ENCODE data around the gene ASB2. TPM values are rescaled to one million over a fixed set of nuclear protein-coding genes. Genes with fewer than 3 reads are reported as not detected.

Gene ASB2
- total RNA-seq, 1 experiment from 2014 or later, result not detected

- TF ChIP-seq EZH2 (IDR thresholded peaks at IDR 0.05; ENCODE audit: low read depth), result no peak
- TF ChIP-seq, protein P1, sequence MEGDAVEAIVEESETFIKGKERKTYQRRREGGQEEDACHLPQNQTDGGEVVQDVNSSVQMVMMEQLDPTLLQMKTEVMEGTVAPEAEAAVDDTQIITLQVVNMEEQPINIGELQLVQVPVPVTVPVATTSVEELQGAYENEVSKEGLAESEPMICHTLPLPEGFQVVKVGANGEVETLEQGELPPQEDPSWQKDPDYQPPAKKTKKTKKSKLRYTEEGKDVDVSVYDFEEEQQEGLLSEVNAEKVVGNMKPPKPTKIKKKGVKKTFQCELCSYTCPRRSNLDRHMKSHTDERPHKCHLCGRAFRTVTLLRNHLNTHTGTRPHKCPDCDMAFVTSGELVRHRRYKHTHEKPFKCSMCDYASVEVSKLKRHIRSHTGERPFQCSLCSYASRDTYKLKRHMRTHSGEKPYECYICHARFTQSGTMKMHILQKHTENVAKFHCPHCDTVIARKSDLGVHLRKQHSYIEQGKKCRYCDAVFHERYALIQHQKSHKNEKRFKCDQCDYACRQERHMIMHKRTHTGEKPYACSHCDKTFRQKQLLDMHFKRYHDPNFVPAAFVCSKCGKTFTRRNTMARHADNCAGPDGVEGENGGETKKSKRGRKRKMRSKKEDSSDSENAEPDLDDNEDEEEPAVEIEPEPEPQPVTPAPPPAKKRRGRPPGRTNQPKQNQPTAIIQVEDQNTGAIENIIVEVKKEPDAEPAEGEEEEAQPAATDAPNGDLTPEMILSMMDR (conservative IDR thresholded peaks at IDR 0.05), result no peak
- Histone ChIP-seq H3K9me3 (ENCODE audit: insufficient read depth, low read depth) (no peaks in the 10 kb centered on the region), H3K4me3 (no peak overlapping the region), H3K27ac (no peak overlapping the region), H2AFZ (no peak overlapping the region), H3F3A (ENCODE audit: insufficient read depth, low read depth) (no peaks in the 10 kb centered on the region), H3K36me3 (ENCODE audit: low read depth) (no peaks in the 10 kb centered on the region), H3K79me2 (ENCODE audit: low read depth) (no peaks in the 10 kb centered on the region), H3K4me2 (no peak overlapping the region), H4K20me1 (ENCODE audit: insufficient read depth) (no peaks in the 10 kb centered on the region), H3K4me1 (replicated peaks; ENCODE audit: insufficient read depth) (no peaks in the 10 kb centered on the region), H3K27me3 (ENCODE audit: insufficient read depth, low read depth) (peaks cover 62% of the 10 kb centered on the region), H3K9me2 (ENCODE audit: insufficient read depth) (no peaks in the 10 kb centered on the region)
- CTCF ChIA-PET, result no interaction called here
- POLR2A ChIA-PET (ENCODE audit: unreplicated experiment), result no interaction called here
- no TSS peak for BruUV-seq (replicated peaks)
- no peak for DNase-seq
- intact Hi-C loops (cut with micrococcal nuclease; ENCODE audit: unreplicated experiment), result no loop called here
Observed at GRCh38 chr14:93902619-93903307, 73.6 kb downstream of the ASB2 start.

DNA sequence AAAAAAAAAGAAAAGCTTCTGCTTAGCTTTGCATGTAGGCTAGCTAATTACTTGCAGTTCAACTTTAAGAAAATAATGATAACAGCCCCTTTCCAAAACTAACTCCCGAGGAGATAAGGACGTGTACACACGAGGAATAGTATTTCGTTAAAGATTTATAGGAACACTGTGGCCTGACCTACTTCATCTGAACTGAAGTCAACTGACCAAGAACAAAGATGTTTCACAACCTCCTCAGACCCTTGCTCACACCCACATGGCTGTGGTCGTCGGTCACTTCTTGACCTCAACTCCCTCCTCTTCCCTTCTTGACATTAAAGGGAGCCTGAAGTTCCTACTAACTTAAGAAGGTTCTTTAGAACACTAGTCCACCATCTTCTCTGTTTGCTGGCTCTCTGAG lies 74.6 kb downstream of the ASB2 start:
- Histone ChIP-seq H3K27ac (no peak overlapping the region), H3F3A (ENCODE audit: insufficient read depth, low read depth) (no peaks in the 10 kb centered on the region), H3K4me3 (no peak overlapping the region), H3K4me2 (no peak overlapping the region), H3K79me2 (ENCODE audit: low read depth) (no peaks in the 10 kb centered on the region), H4K20me1 (ENCODE audit: insufficient read depth) (no peaks in the 10 kb centered on the region), H3K4me1 (replicated peaks; ENCODE audit: insufficient read depth) (no peaks in the 10 kb centered on the region), H3K27me3 (ENCODE audit: insufficient read depth, low read depth) (peaks cover 69% of the 10 kb centered on the region), H3K9me3 (ENCODE audit: insufficient read depth, low read depth) (no peaks in the 10 kb centered on the region), H3K36me3 (ENCODE audit: low read depth) (no peaks in the 10 kb centered on the region), H2AFZ (no peak overlapping the region), H3K9me2 (ENCODE audit: insufficient read depth) (no peaks in the 10 kb centered on the region)
- ChIA-PET CTCF (no interaction called here), POLR2A (ENCODE audit: unreplicated experiment) (no interaction called here)
- TF ChIP-seq, protein P1 (conservative IDR thresholded peaks at IDR 0.05), result no peak
- TF ChIP-seq EZH2 (IDR thresholded peaks at IDR 0.05; ENCODE audit: low read depth), result no peak
- no TSS peak for BruUV-seq (replicated peaks)
- intact Hi-C loops (cut with micrococcal nuclease; ENCODE audit: unreplicated experiment), result no loop called here
- DNase-seq, result no peak

GRCh38 chr14:93898731-93899130 lies 77.6 kb downstream of the ASB2 start:
- no peak for TF ChIP-seq EZH2 (IDR thresholded peaks at IDR 0.05; ENCODE audit: low read depth)
- TF ChIP-seq, protein P1 (conservative IDR thresholded peaks at IDR 0.05), result no peak
- no peak overlapping the region for H3K27ac ChIP-seq
- BruUV-seq (replicated peaks), result no TSS peak

More at GRCh38 chr14:93898731-93899130, 77.6 kb downstream of the ASB2 start:
- Histone ChIP-seq H3K79me2 (ENCODE audit: low read depth) (no peaks in the 10 kb centered on the region), H3K9me2 (ENCODE audit: insufficient read depth) (no peaks in the 10 kb centered on the region), H3K4me1 (replicated peaks; ENCODE audit: insufficient read depth) (no peaks in the 10 kb centered on the region), H3K27me3 (ENCODE audit: insufficient read depth, low read depth) (peaks cover 72% of the 10 kb centered on the region), H3K36me3 (ENCODE audit: low read depth) (no peaks in the 10 kb centered on the region), H2AFZ (no peak overlapping the region), H3K4me3 (no peak overlapping the region), H4K20me1 (ENCODE audit: insufficient read depth) (no peaks in the 10 kb centered on the region), H3F3A (ENCODE audit: insufficient read depth, low read depth) (no peaks in the 10 kb centered on the region), H3K4me2 (no peak overlapping the region), H3K9me3 (ENCODE audit: insufficient read depth, low read depth) (no peaks in the 10 kb centered on the region)
- no peak for DNase-seq
- ChIA-PET CTCF (no interaction called here), POLR2A (ENCODE audit: unreplicated experiment) (no interaction called here)
- intact Hi-C loops (cut with micrococcal nuclease; ENCODE audit: unreplicated experiment), result no loop called here

Measured in PC-9 (cell line).